ENCODE data around the gene SRPK1. TPM values are rescaled to one million over a fixed set of nuclear protein-coding genes. Genes with fewer than 3 reads are reported as not detected.
A peak's percentile ranks its signal among the peaks of the same experiment; 100 is the strongest.

SRPK1 gene
- total RNA-seq, 1 donor: 61.7 TPM

- no peak for DNase-seq (ENCODE audit: low read depth)
- TF ChIP-seq, protein P1, sequence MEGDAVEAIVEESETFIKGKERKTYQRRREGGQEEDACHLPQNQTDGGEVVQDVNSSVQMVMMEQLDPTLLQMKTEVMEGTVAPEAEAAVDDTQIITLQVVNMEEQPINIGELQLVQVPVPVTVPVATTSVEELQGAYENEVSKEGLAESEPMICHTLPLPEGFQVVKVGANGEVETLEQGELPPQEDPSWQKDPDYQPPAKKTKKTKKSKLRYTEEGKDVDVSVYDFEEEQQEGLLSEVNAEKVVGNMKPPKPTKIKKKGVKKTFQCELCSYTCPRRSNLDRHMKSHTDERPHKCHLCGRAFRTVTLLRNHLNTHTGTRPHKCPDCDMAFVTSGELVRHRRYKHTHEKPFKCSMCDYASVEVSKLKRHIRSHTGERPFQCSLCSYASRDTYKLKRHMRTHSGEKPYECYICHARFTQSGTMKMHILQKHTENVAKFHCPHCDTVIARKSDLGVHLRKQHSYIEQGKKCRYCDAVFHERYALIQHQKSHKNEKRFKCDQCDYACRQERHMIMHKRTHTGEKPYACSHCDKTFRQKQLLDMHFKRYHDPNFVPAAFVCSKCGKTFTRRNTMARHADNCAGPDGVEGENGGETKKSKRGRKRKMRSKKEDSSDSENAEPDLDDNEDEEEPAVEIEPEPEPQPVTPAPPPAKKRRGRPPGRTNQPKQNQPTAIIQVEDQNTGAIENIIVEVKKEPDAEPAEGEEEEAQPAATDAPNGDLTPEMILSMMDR (IDR thresholded peaks at IDR 0.05; ENCODE audit: insufficient read depth, low read depth, low read length): no peak
- no peak overlapping the region for H3K4me3 ChIP-seq (ENCODE audit: low read depth, low read length)
Measured at GRCh38 chr6:35829306-35829705, 91.6 kb downstream of the SRPK1 start.

GRCh38 chr6:35824552-35825192, 96.2 kb downstream of the SRPK1 start:
- H3K4me3 ChIP-seq (ENCODE audit: low read depth, low read length): no peak overlapping the region
- TF ChIP-seq, protein P1 (IDR thresholded peaks at IDR 0.05; ENCODE audit: insufficient read depth, low read depth, low read length): no peak
- no peak for DNase-seq (ENCODE audit: low read depth)

- no peak for DNase-seq (ENCODE audit: low read depth)
- H3K4me3 ChIP-seq (ENCODE audit: low read depth, low read length): no peak overlapping the region
- TF ChIP-seq, protein P1 (IDR thresholded peaks at IDR 0.05; ENCODE audit: insufficient read depth, low read depth, low read length): no peak
Measured at GRCh38 chr6:35823601-35824000, 97.3 kb downstream of the SRPK1 start.

DNA sequence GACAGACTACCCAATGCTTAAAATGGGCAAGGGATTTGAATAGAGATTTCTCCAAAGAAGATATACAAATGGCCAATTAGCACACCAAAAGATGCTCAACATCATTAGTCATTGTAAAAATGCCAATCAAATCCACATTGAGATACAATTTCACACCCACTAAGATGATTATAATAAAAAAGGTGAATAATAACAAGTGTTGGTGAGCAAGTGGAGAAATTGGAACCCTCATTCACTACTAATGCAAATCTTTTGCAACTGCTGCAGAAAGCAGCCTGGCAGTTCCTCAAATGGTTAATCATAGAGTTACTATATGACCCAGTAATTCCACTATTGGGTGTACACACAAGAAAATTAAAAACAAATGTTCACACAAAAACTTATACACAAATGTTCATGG, 103.4 kb downstream of the SRPK1 start:
- TF ChIP-seq, protein P1 (IDR thresholded peaks at IDR 0.05; ENCODE audit: insufficient read depth, low read depth, low read length): no peak
- no peak overlapping the region for H3K4me3 ChIP-seq (ENCODE audit: low read depth, low read length)
- no peak for DNase-seq (ENCODE audit: low read depth)

GRCh38 chr6:35811699-35811995, 109.3 kb downstream of the SRPK1 start:
- no peak for DNase-seq (ENCODE audit: low read depth)
- TF ChIP-seq, protein P1 (IDR thresholded peaks at IDR 0.05; ENCODE audit: insufficient read depth, low read depth, low read length): no peak
- H3K4me3 ChIP-seq (ENCODE audit: low read depth, low read length): no peak overlapping the region

GRCh38 chr6:35810971-35811698, 109.8 kb downstream of the SRPK1 start:
- H3K4me3 ChIP-seq (ENCODE audit: low read depth, low read length): no peak overlapping the region
- DNase-seq (ENCODE audit: low read depth): peak; percentile 67
- TF ChIP-seq, protein P1 (IDR thresholded peaks at IDR 0.05; ENCODE audit: insufficient read depth, low read depth, low read length): no peak

Data from fibroblast of villous mesenchyme (primary cell).